Mucosa of descending colon (tissue), 3 donors: ENCODE measurements around the gene EPHA8. TPM values are rescaled to one million over a fixed set of nuclear protein-coding genes. Genes with fewer than 3 reads are reported as not detected.

Experiments
- ATAC-seq: fragments of 200-7000 bp; cut with Tn5 transposase; one replicate; pipeline ENCODE4 v1.9.1; 2020; ENCODE audit warnings: mild to moderate bottlenecking, moderate library complexity
- DNase-seq, 3 donors: peaks; one replicate each; pipeline ENCODE4 v3.0.0-alpha.2; 2020
- H3K36me3 ChIP-seq: fragments of 200-600 bp; one replicate; pipeline ENCODE4 v1.8.0; 2021; ENCODE audit warnings: low read depth, mild to moderate bottlenecking
- H3K4me1 ChIP-seq: fragments of 200-600 bp; one replicate; pipeline ENCODE4 v1.8.0; 2021; ENCODE audit warnings: low read depth, mild to moderate bottlenecking
- H3K4me3 ChIP-seq: fragments of 200-600 bp; one replicate; pipeline ENCODE4 v1.8.0; 2021; ENCODE audit warnings: mild to moderate bottlenecking
- H3K9me3 ChIP-seq: fragments of 200-600 bp; one replicate; pipeline ENCODE4 v1.8.0; 2021; ENCODE audit warnings: mild to moderate bottlenecking
- CTCF ChIP-seq: fragments of 200-600 bp; IDR thresholded peaks from one replicate; pipeline ENCODE4 v1.8.0; 2022; ENCODE audit warnings: antibody characterized with exemption, mild to moderate bottlenecking
- intact Hi-C, 2 donors: fragments of 100-400 bp; cut with DNase I in 1 of 2; cut with micrococcal nuclease in 1 of 2; formaldehyde crosslinking; loops; one replicate each; pipeline versions ENCODE4 v1.11.0 to v1.11.1; 2022; cut with DNase I, micrococcal nuclease
- total RNA-seq, 3 donors: library from RNA; stranded (reverse); fragmentation: NEBNext Ultra II Directional in 2 of 3; extraction: Animal tissue kit (Norgen Biotek cat#: 25700) in 2 of 3; gene quantifications; one replicate each; pipeline versions ENCODE4 v1.2.1 to v1.2.4, GENCODE V29; 2021 to 2023
- donor health status: DM: no; HTN: no; CAD: no; lungs with moderate emphysema.
- donor health status: DM: no; HTN: no; CAD: no.
- donor health status: DM: no; HTN: yes; CAD: no.

Gene EPHA8
- total RNA-seq, 3 donors from 2014 or later: not detected

GRCh38 chr1:22536506-22536905 is 26.8 kb upstream of the EPHA8 start:
- H3K36me3 ChIP-seq: no peaks in the 10 kb centered on the region
- no peaks in the 10 kb centered on the region for H3K9me3 ChIP-seq
- H3K4me3 ChIP-seq: no peak overlapping the region
- DNase-seq (no peak), ATAC-seq (peak; percentile 19)
- no peak for TF ChIP-seq CTCF
- H3K4me1 ChIP-seq: no peaks in the 10 kb centered on the region
- intact Hi-C loops: no loop called here

- ATAC-seq: no peak
- DNase-seq: no peak
- Histone ChIP-seq H3K4me1 (no peaks in the 10 kb centered on the region), H3K9me3 (no peaks in the 10 kb centered on the region), H3K36me3 (no peaks in the 10 kb centered on the region), H3K4me3 (no peak overlapping the region)
- TF ChIP-seq CTCF: no peak
- intact Hi-C loops: no loop called here
Observed at GRCh38 chr1:22537441-22538139, 25.7 kb upstream of the EPHA8 start.

GRCh38 chr1:22539510-22540118 is 23.7 kb upstream of the EPHA8 start:
- ATAC-seq (no peak), DNase-seq (no peak)
- no peaks in the 10 kb centered on the region for H3K4me1 ChIP-seq
- H3K9me3 ChIP-seq: no peaks in the 10 kb centered on the region
- no peaks in the 10 kb centered on the region for H3K36me3 ChIP-seq
- intact Hi-C loops: no loop called here
- H3K4me3 ChIP-seq: no peak overlapping the region
- TF ChIP-seq CTCF: no peak

- TF ChIP-seq CTCF: no peak
- no peaks in the 10 kb centered on the region for H3K4me1 ChIP-seq
- intact Hi-C loops: no loop called here
- no peaks in the 10 kb centered on the region for H3K9me3 ChIP-seq
- DNase-seq (no peak), ATAC-seq (no peak)
- no peaks in the 10 kb centered on the region for H3K36me3 ChIP-seq
- H3K4me3 ChIP-seq: no peak overlapping the region
Observed at GRCh38 chr1:22540337-22540736, 23.0 kb upstream of the EPHA8 start.

GRCh38 chr1:22542886-22543285 is 20.4 kb upstream of the EPHA8 start:
- H3K4me3 ChIP-seq: no peak overlapping the region
- H3K4me1 ChIP-seq: no peaks in the 10 kb centered on the region
- no peak for ATAC-seq
- H3K36me3 ChIP-seq: no peaks in the 10 kb centered on the region
- intact Hi-C loops: no loop called here
- peak in 1 of 3 donors; percentile 10 for DNase-seq
- no peak for TF ChIP-seq CTCF
- no peaks in the 10 kb centered on the region for H3K9me3 ChIP-seq
